ENCODE results near the gene SORCS2.
A peak's percentile ranks its signal among the peaks of the same experiment; 100 is the strongest.
"Not testable (repeated sequence)": the region's sequence is repeated elsewhere in the genome, so short reads cannot be mapped to it uniquely, and the experiment has no call there.

The SORCS2 gene

DNA sequence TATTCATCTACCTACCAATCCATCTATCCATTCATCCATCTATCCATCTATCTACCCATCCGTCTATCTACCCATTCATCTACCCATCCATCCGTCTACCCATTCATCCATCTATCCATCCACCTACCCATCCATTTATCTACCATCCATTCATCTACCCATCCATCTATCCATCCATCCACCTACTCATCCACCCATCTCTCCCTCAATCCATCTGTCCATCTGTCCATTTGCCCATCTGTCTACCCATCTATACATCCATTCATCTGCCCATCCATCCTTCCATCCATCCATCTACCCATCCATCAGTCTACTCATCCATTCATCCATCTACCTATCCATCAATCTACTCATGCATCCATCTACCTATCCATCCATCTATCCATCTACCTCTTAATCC, 369.2 kb downstream of the SORCS2 start:
- no peak for DNase-seq

DNA sequence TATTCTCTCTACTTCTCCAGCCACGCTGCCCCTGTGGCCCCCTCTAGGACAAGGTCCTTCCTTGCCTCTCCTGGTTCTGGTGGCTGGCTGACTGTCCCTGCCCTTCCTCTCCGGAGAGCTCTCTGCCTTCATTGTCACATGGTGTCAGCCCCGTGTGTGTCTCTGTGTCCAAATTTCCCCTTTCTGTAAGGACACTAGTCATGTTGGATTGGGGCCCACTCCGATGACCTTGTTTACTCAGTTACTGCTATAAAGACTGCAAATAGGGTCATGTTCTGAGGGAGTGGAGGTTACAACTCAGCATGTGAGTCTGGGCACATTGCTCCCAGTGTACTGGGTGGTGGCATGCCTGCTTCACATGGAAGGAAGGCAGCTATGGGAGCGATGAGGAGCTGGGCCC, 371.9 kb downstream of the SORCS2 start:
- peak in 4 of 58 donors; percentile 7 to 24 (median 12) for DNase-seq

DNA sequence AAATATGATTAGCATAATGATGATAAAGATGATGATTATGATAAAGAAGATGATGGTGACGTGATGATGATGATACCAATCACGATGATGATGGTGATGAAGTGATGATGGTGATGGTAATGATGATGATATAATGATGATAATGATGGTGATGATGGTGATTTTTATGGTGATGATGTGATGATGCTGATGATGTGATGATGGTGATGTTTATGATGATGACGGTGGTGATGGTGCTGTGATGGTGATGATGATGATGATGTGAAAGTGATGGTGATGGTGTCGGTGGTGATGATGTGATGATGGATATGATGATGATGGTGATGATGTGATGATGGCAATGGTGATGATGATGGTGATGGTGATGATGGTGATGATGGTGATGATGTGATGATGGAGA, 373.1 kb downstream of the SORCS2 start:
- no peak for DNase-seq

DNA sequence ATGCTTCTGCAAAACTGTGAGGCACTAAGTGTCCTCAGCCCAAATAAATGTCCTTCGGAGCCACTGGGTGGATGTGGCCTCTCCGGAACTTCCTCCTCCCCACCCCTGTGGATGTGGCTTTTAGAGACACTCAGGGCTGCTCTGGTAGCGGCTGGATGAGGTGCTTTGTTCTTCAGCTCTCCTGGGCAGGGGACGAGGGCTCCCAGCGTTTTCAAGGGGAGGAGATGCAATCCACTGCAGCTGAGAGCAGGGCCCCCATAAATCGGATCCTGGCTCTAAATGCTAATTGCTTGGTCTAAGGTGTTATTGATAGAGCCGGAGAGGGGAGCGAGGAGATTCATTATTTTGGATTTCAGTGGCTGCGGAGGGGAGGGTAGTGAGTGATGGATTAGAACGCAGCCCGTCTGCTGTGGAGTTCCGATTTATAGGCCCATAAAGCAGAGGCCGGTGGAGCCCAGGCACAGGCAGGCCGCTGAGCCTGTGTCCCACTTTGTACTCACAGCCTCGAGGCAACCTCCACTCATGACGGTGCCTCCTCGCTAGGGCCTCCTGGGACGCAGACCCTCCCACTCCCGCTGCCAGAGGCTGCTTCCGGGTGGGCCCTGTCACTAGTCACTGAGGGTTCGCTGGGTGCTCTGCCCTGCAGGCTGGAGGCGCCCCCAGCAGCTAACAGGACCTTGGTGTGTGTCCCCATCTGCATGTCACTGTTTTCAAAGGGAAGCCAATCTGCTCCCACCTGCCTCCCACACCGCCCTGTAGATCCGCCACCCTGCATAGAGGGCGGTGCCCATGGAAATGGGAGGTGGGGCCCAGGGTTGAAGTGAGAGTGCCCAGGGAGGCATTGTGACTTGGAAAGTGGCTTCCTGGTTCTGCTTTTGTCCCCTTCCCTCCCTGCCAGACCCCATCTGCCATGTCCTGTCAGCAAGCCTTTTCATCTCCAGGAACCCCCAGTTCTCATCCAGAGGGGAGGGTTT, 377.8 kb downstream of the SORCS2 start:
- no peak for DNase-seq

DNA sequence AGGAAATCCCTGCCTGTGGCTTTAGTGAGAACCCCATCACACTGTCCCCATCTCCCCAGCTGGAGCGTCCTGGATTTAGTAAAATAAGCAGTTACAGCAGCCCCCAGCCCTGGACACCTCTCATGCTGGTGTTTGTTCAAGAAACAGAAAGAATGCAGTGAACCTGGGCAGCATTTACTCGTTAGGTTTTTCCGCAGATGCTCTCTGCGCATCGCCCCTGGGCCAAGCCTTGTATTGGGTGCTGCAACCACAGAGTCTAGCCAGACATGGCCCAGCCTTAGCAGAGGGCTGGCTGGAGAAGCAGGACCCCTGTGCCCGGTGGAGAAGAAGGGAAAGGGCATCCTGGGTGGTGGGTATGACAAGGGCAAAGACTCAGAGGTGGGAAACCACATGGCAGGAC, 378.7 kb downstream of the SORCS2 start:
- DNase-seq = no peak

DNA sequence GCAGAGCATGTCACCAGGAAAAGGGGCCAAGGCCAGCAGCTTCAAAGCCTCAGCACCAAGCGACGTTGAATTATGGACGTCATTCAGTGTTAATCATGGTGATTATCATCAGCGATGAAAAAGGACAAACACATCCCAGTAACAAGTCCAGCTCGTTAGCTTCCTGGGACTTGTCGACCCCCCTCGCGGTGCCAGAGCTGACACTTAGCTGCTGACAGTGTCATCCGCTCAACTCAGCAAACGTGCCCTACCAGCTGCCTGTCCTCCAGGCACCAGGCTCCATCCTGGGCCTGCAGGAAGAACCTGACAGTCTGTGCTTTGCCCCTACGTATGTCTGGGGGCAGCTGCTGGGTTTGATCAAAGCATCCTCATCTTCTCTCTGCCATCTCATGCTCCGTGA, 379.4 kb downstream of the SORCS2 start:
- DNase-seq = no peak

DNA sequence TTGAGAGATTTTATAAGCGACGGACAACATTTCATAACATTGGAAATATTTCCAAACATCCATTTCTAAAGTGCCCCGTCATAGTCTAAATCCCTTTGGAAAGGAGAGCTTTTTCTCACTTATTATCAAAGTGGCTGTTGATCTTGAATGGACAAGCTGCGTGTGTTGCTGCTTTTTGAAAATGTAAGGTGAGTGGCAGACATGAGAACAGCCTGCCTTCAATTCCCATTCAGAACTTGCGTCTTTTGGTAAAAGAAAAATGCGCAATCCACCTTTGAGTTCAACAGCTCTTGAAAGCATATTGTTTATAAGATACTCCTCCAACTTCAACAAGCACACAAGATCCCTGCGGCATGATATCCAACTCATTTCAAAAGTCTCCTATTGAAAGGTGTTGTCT, 380.6 kb downstream of the SORCS2 start:
- no peak for DNase-seq

DNA sequence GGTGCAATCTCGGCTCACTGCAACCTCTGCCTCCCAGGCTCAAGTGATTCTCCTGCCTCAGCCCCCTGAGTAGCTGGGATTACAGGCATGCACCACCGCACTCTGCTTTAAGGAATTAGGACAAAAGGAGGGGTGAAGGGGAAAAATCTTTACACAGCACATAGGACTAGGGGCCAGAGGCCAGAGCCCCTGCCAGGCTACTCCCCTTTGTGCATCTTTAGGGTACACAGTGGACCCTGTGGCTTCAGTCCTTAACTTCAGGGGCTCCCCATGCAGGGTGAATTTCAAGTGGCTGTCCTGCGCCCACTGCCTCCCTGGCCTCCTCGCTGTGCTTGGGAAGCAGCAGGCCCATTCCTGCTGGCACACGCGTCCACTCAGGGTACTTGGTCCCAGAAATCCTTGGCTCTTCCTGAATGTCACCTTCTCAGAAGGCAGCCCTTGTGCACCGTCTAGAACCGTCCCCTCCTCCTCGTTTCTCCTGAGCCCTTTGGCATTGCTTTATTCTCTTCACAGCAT, 381.3 kb downstream of the SORCS2 start:
- DNase-seq = no peak

DNA sequence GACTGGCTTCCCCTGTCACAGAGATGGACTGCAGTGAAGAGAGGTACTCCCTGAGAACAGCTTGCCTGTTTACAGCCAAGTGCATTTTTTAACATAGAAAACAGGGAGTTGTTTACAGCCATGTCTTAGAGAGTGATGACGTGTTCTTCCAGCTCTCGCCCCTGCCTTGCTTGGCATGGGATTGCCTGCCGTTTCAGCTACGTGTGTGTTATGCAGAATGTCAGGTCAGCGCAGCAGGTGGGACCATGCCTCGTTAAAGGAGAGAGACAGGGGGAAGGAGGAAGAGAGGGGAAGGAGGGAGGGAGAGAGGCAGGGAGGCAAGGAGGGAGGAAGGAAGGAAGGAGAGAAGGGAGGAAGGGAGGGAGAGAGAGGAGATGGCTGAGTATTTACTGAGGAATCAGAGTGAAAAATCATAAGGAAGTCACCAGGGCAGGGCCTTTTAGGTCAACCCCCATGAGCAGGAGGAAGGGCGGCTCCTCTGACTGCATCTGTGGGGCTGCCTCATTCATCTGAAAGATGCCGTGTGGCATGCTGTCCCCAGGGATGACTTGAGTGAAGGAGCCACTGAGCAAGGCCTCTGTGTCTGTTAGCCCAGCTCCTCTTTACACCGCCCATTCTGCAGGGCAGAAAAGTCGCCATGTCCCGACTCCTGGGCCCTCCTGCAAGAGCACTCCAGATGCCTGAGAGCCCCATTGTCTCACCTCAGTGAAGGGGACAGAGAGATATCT, 382.1 kb downstream of the SORCS2 start:
- no peak for DNase-seq

DNA sequence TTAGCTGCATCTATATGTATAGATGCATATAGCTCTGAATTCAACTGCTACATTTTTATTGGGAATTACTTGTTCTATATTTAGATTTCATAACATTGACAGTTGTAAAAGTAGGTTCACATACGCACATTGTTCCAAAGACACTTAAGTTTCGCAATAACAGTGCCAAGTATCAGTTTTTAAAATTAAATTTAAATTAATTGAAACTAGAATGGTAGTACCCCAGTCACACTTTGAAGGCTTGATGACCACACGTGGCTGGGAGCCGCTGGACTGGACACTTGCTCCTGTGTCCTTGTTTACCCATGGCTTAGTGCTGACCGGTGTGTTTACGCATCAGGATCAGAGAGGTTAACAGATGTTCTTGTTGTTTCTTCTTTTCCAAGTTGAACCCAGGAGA, 383.1 kb downstream of the SORCS2 start:
- no peak for DNase-seq

DNA sequence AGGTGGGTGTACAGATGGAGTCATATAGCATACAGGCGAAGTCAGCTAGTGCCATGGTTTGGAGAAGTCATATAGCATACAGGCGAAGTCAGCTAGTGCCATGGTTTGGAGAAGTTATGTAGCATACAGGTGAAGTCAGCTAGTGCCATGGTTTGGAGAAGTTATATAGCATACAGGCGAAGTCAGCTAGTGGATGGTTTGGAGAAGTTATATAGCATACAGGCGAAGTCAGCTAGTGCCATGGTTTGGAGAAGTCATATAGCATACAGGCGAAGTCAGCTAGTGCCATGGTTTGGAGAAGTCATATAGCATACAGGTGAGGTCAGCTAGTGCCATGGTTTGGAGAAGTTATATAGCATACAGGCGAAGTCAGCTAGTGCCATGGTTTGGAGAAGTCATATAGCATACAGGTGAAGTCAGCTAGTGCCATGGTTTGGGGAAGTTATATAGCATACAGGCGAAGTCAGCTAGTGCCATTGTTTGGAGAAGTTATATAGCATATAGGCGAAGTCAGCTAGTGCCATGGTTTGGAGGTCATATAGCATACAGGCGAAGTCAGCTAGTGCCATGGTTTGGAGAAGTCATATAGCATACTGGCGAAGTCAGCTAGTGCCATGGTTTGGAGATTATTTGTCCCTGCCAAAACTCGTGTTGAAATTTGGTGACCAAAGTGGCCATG, 385.2 kb downstream of the SORCS2 start:
- not testable (repeated sequence) for DNase-seq

DNA sequence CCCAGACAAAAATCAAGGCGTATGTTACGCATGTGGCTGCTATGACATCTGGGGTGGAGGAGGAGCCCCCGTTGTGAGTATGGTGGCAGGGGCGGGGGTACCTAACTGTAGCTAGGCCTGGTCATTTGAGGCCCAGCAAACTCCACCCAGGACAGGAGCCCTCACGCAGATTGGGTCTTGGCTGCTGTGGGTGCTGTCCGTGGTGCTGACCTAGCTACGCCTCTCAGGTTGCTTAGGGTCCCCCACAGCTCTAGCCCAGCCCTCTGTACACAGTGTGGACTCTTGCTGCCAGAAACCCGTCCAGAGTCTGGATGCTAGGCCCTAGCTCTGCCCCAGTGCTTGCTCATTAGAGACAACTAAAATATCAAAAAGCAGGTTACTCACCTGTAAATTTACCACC, 389.1 kb downstream of the SORCS2 start:
- DNase-seq = no peak

DNA sequence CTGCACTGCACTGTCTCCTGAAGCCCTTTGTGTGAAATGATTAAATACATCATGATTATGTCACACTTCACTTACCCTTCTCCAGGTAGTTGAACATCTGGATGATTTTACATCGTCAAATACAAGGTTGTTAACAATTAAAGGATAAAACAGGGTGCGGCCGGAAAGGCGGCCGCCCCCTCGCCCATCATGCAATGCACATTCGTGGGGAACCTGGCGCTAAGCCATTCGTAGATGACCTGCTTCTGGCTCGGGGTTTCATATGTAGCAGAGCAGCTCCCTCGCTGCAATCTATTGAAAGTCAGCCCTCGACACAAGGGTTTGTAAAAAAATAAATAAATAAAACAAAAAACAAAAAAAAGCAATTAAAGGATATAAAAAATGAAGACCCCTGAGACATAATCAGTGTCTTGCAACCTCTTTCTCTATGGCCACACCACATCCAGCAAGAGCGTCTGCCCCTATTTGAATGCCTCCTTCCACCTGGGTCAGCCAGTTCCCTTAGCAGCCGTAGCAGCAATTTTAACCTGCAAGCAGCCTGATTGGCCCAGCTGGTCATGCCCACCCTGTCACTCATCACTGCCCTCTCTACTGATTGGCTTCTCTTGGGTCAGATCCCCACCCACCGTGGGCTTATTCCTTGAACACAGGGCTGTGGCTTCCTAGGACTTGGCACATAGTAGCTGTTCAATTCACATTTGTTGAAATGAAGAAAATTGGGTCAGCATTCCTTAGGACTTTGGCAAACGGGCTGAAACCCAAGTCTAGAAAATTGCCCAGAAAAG, 390.2 kb downstream of the SORCS2 start:
- DNase-seq = no peak

DNA sequence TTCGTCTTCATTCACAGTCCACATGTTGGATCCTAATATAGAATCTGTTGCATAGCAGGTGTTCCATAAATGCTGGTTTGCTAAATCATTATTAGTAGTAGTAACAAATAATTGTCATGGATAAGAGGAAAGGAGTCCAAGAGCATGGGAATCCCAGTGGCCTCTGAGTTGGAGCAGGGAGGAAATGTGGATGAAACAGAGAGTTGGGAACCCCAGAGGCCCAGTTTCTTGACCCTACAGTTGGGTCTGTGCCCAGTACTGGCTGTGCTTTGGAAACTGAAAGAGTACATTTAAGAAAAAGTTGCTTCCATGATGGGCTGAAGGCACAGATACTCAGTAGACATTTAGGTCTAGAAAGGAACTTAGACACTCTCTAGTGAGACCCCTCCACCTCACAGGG, 391.8 kb downstream of the SORCS2 start:
- no peak for DNase-seq

DNA sequence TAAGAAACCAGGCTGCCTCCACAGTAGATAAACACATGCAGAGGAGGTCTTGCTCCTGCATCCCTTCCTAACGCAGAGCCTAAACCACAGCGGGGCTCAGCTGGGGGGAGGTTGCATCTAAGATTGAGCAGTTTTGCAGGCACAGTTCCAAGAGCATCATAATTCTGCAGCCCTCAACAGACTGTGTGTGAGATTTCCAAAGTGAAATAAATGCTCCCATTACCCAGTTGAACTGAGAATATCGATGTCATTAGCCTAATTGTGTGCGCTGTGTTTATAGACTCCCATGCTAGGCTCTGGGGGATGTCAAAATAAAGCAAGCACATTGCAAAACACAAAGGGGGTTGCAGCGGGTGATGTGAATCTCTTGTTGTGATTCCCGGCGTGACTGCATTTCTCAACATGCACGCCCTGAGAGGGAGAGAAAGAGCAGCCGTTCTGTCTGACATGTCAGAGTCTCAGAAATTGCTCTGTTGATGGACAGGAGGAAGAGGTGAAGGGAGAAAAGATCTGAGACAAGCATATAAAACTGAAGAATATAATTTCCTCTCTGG, 392.3 kb downstream of the SORCS2 start:
- DNase-seq = no peak

DNA sequence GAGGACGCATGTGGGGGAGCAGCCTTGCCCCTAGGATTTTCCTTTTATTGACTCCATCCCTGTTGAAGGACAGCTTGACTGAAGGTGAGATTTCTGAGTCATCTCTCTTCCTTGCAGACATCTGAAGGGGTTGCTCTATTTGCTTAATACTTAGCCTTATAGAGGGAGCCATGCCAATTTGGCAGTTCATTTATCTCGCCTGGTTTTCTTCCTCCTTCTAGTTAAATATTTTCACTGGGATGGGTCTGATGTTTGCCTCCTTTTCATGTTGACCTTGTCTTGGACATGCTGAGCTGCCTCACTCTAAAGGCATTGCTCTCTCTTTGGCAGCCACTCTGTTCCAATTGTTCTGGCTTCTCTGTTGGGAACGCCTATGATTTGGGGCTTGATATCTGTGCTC, 393.4 kb downstream of the SORCS2 start:
- DNase-seq = no peak

DNA sequence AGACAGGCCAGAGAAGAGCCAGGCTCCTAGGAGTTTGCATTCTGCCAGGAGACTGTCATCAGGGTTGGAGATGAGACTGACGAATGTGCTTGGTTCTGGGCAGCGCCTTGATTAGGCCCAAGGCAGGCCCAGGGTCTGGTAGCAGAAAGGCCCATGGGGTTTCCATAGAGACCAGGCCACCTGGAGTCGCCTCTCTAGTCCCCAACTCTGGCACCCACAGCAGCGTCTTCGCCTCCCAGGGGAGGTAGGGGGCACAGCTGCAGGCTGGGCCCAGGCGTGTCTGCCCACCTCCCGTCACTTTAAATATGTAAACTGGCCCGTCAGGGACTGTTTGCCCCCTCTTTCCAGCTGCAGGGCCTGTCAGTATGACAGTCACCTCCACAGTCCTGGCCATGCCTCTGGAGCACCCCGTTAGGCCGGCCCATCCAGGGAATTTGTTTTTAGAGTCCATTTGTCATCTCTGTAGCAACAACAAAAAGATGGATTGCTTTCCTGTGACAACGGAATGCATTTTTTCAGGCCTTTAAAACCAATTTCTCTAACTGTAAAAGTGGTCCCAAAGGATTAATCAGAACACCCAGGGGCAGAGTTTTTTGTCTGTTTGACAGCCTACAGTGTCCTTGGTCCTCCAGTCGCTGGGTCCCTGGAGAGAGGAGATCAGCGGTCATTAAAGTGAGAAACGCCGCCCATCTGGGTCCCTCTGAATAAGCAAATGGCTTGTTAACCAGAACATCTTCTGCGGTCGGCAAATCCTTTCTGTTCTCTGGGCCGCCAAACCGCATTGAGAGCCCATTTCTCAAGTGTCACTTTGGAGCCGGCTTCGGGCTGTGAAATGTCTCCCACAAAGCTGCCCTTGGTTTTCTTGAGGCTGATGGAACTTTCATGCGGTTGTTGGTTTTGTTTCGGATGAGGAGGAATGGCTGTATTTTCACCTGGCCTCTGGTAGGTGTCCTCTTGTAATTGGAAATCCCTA, 395.4 kb downstream of the SORCS2 start:
- DNase-seq = no peak

DNA sequence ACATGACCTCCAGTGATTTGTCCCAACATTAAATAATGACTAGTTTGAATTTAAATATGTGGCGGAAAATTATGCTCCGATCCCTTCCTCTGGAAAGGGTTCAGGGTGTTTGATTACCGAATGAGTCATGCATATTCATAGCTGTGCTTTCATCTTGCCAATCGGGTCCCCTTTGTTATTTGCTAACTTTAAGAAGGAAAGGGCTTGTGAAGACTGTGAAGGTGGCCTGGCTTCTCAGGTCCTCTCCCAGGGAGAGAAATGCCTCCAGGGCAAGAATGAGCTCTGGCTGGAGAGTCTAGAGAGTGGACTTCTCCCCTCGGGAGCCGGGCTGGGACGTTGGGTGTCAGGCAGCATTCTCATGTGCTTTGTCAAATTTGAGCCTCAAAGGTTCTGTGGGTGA, 397.9 kb downstream of the SORCS2 start:
- no peak for DNase-seq

DNA sequence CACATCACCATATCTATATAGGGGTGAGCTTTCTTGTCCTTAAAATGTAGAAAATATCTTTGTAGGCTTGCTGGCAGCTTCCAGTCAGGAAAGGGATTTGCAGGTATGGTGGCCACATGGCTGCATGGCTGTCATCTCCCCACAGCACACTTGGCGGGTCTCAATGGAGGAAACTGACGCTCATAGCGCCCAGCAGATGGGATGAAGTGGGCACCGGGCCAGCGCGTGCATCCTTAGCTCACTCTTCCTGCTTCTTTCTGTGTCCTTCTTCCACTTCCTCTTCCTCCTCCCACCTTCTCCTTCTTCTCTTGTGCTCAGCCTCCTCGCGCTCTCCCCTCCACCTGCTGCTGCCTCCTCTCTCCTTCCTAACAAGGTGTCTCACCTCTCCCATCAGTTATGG, 398.6 kb downstream of the SORCS2 start:
- DNase-seq = no peak
